ENCODE measurements around the gene CAPN12. TPM values are rescaled to one million over a fixed set of nuclear protein-coding genes. Genes with fewer than 3 reads are reported as not detected.
A peak's percentile ranks its signal among the peaks of the same experiment; 100 is the strongest.

The CAPN12 gene
- total and polyA plus RNA-seq, 2 experiments from 2014 or later = 0.11 to 0.21 TPM

DNA sequence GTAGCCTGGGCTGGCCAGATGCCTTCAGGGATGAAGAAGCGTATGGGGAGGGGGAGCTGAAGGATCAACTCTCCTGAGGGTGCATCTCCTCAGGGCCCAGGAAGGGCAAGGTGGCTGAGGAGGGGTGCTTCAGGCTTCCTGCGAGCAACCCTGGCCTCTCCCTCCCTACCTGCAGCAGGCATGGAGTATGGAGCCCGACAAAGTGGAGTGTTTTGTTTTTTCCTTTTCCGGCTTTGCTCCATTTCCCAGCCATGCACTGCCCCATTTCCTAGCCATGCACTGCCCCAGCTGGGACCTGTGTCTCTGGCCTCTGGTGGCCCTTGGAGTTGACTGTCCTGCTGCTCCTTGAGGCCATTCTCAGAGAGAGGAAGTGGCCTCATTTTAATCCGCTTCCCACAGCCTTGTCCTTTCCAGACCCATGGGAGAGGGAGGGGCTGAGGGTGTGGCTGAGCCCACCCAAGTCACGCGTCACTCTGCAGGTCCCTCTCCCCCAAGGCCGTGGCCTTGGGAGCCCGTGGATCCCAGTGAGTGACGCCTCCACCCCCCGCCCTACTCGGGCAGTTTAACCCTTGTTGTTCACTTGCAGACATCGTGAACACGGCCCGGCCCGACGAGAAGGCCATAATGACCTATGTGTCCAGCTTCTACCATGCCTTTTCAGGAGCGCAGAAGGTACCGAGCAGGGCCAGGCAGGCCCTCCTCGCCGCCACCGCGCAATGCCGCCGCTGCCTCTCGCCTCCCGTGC, 34.4 kb downstream of the CAPN12 start:
- 82 to 86% methylated on average over 21 to 27 of the region's 27 CpGs for WGBS, 2 experiments (ENCODE audit: low coverage in 1 of 2, low lambda C conversion rate in 2 of 2, missing lambda C conversion rate in 2 of 2)
- DNase-seq = no peak
- Histone ChIP-seq H3K36me3 (ENCODE audit: low read depth) (peaks cover 62% of the 10 kb centered on the region), H3K4me3 (no peak overlapping the region), H3K27ac (no peak overlapping the region), H3F3A (ENCODE audit: insufficient read depth) (peaks cover 26% of the 10 kb centered on the region), H3K9ac (no peak overlapping the region), H4K20me1 (ENCODE audit: insufficient read depth) (no peaks in the 10 kb centered on the region), H3K9me2 (ENCODE audit: insufficient read depth) (no peaks in the 10 kb centered on the region), H2AFZ (no peak overlapping the region), H3K79me2 (ENCODE audit: insufficient read depth) (peaks cover 97% of the 10 kb centered on the region), H3K9me3 (ENCODE audit: low read depth) (no peaks in the 10 kb centered on the region), H3K27me3 (replicated peaks; ENCODE audit: insufficient read depth) (no peaks in the 10 kb centered on the region), H3K4me2 (ENCODE audit: unreplicated experiment) (no peak overlapping the region), H3K4me1 (ENCODE audit: insufficient read depth) (peaks cover 7% of the 10 kb centered on the region; the same call in 1 of the 2 replicates)
- TF ChIP-seq EZH2 (IDR thresholded peaks at IDR 0.05; ENCODE audit: insufficient read depth, poor library complexity, severe bottlenecking) (no peak), EZH2phosphoT487 (IDR thresholded peaks at IDR 0.05; ENCODE audit: insufficient read depth, low read depth) (no peak)
- in situ Hi-C loops (cut with MboI) = no loop called here

DNA sequence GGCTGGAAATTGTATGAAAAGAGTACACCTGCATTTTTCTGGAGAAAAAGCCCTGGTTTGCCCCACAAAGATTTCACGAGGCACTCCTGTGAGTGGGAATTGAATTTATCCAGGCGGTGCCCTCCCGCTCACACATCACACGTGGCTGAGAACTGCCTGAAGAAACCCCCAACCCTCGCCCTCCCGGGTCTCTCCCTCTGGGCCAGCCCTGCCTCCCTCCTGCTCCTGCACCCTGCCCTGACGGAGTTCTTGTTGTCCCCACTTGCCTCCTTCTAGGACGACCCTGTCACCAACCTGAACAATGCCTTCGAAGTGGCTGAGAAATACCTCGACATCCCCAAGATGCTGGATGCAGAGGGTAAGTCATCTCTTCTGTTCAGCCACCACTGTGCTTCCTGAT, 35.2 kb downstream of the CAPN12 start:
- no peak for DNase-seq
- no peak overlapping the region for H2AFZ ChIP-seq
- H3K4me3 ChIP-seq = no peak overlapping the region
- no peaks in the 10 kb centered on the region for H3K9me3 ChIP-seq (ENCODE audit: low read depth)
- H3K36me3 ChIP-seq (ENCODE audit: low read depth) = peaks cover 61% of the 10 kb centered on the region
- peaks cover 97% of the 10 kb centered on the region for H3K79me2 ChIP-seq (ENCODE audit: insufficient read depth)
- H4K20me1 ChIP-seq (ENCODE audit: insufficient read depth) = no peaks in the 10 kb centered on the region
- TF ChIP-seq EZH2 (IDR thresholded peaks at IDR 0.05; ENCODE audit: insufficient read depth, poor library complexity, severe bottlenecking) (no peak), EZH2phosphoT487 (IDR thresholded peaks at IDR 0.05; ENCODE audit: insufficient read depth, low read depth) (no peak)
- no peak overlapping the region for H3K9ac ChIP-seq
- H3F3A ChIP-seq (ENCODE audit: insufficient read depth) = peaks cover 26% of the 10 kb centered on the region
- in situ Hi-C loops (cut with MboI) = no loop called here
- H3K4me2 ChIP-seq (ENCODE audit: unreplicated experiment) = no peak overlapping the region
- H3K27me3 ChIP-seq (replicated peaks; ENCODE audit: insufficient read depth) = no peaks in the 10 kb centered on the region
- WGBS, 2 experiments (ENCODE audit: low coverage in 1 of 2, low lambda C conversion rate in 2 of 2, missing lambda C conversion rate in 2 of 2) = 95 to 96% methylated on average over 9 to 10 of the region's 10 CpGs
- no peaks in the 10 kb centered on the region for H3K9me2 ChIP-seq (ENCODE audit: insufficient read depth)
- 0 out of 2 replicates have a peak overlapping the region, but pooled peaks have one; percentile 4 for H3K27ac ChIP-seq
- peaks cover 7% of the 10 kb centered on the region; the same call in 1 of the 2 replicates for H3K4me1 ChIP-seq (ENCODE audit: insufficient read depth)

DNA sequence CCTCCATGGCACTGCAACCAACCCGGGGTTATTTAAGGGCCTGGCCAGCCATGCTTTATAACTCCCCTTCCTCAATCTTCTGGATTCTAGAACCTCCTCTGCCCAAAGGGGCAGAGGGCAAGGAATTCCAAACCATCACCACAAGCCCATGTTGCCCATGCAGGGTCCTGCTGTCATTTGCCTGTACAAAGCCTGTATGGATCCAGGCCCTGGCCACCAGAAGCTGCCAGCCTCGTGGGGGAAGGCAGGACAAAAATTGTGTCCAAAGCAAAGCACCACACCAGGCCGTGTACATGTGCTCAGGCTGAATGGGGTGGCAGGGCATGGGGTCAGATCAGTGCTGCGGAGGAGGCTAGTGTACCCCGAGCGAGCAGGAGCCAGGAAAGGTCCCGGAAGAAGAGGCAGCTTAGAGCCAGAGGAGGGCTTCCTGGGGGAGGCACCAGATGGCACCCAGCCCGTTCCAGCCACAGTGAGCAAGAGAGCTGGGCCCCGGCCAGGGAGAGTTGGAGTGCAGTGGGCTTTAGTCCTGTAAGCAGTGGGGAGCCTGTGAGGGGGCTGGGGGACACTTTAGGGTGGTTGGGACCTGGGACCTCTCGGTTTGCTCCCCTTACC, 35.8 kb downstream of the CAPN12 start:
- H3K9me3 ChIP-seq (ENCODE audit: low read depth) = no peaks in the 10 kb centered on the region
- no peaks in the 10 kb centered on the region for H3K27me3 ChIP-seq (replicated peaks; ENCODE audit: insufficient read depth)
- H3K9ac ChIP-seq = peak overlapping the region; percentile 18; the same call in 1 of the 2 replicates
- H2AFZ ChIP-seq = no peak overlapping the region
- peak overlapping the region; percentile 4; the same call in 1 of the 2 replicates for H3K27ac ChIP-seq
- peaks cover 7% of the 10 kb centered on the region; the same call in 1 of the 2 replicates for H3K4me1 ChIP-seq (ENCODE audit: insufficient read depth)
- H3F3A ChIP-seq (ENCODE audit: insufficient read depth) = peaks cover 30% of the 10 kb centered on the region
- TF ChIP-seq EZH2phosphoT487 (IDR thresholded peaks at IDR 0.05; ENCODE audit: insufficient read depth, low read depth) (no peak), EZH2 (IDR thresholded peaks at IDR 0.05; ENCODE audit: insufficient read depth, poor library complexity, severe bottlenecking) (no peak)
- peak; percentile 40 for DNase-seq
- peaks cover 61% of the 10 kb centered on the region for H3K36me3 ChIP-seq (ENCODE audit: low read depth)
- 69 to 79% methylated on average over 10 of the region's 10 CpGs for WGBS, 2 experiments (ENCODE audit: low coverage in 1 of 2, low lambda C conversion rate in 2 of 2, missing lambda C conversion rate in 2 of 2)
- no peak overlapping the region for H3K4me2 ChIP-seq (ENCODE audit: unreplicated experiment)
- in situ Hi-C loops (cut with MboI) = no loop called here
- H3K9me2 ChIP-seq (ENCODE audit: insufficient read depth) = no peaks in the 10 kb centered on the region
- H4K20me1 ChIP-seq (ENCODE audit: insufficient read depth) = no peaks in the 10 kb centered on the region
- H3K4me3 ChIP-seq = no peak overlapping the region
- H3K79me2 ChIP-seq (ENCODE audit: insufficient read depth) = peaks cover 97% of the 10 kb centered on the region

DNA sequence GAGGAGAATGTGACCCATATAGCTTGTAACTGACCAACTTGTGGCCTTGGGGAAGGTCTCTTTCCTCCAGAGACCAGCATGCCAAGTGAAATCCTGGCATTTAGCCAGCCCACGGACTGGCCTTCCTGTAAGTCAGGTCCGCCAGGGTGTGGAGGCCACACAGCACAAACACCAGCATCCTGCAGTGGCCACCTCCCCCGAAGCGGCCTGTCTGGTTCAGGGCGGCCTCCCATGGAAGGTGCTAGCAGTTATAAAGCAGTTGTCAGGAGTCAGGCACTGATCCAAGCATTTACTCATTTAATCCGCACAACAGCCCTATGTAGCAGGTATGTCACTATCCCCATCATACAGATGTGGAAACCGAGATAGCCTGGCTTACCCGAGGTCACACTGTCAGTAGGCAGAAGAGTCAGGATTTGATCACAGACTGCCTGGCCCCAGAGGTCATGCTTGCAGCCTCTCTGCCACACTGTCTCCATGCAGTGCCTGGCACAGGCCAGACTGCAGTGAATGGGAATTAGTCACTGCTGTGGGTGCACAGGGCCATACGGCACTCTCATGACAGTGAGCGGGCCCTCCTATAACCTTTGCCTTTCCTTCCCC, 36.7 kb downstream of the CAPN12 start:
- in situ Hi-C loops (cut with MboI) = no loop called here
- no peaks in the 10 kb centered on the region for H3K9me3 ChIP-seq (ENCODE audit: low read depth)
- peak overlapping the region; percentile 4; the same call in 1 of the 2 replicates for H3K27ac ChIP-seq
- H2AFZ ChIP-seq = no peak overlapping the region
- peaks cover 97% of the 10 kb centered on the region for H3K79me2 ChIP-seq (ENCODE audit: insufficient read depth)
- no peak for TF ChIP-seq EZH2phosphoT487 (IDR thresholded peaks at IDR 0.05; ENCODE audit: insufficient read depth, low read depth)
- peaks cover 7% of the 10 kb centered on the region; the same call in 1 of the 2 replicates for H3K4me1 ChIP-seq (ENCODE audit: insufficient read depth)
- no peaks in the 10 kb centered on the region for H4K20me1 ChIP-seq (ENCODE audit: insufficient read depth)
- H3F3A ChIP-seq (ENCODE audit: insufficient read depth) = peaks cover 30% of the 10 kb centered on the region
- H3K4me3 ChIP-seq = no peak overlapping the region
- no peaks in the 10 kb centered on the region for H3K27me3 ChIP-seq (replicated peaks; ENCODE audit: insufficient read depth)
- H3K4me2 ChIP-seq (ENCODE audit: unreplicated experiment) = no peak overlapping the region
- H3K9ac ChIP-seq = peak overlapping the region; percentile 9; the same call in 1 of the 2 replicates
- H3K36me3 ChIP-seq (ENCODE audit: low read depth) = peaks cover 62% of the 10 kb centered on the region
- WGBS, 2 experiments (ENCODE audit: low coverage in 1 of 2, low lambda C conversion rate in 2 of 2, missing lambda C conversion rate in 2 of 2) = 83% methylated on average over 10 of the region's 10 CpGs
- DNase-seq = peak; percentile 36
- H3K9me2 ChIP-seq (ENCODE audit: insufficient read depth) = no peaks in the 10 kb centered on the region

Data from GM23248 (cell line).